HG02642 (cell line): ENCODE results near the gene YPEL2.
"Not testable (repeated sequence)": the region's sequence is repeated elsewhere in the genome, so short reads cannot be mapped to it uniquely, and the experiment has no call there.

Source experiments
- ATAC-seq: cut with Tn5 transposase; IDR thresholded peaks from one replicate; pipeline ENCODE4 v1.9.1; 2021; ENCODE audit warnings: mild to moderate bottlenecking; ENCODE audit not compliant: unreplicated experiment, poor library complexity

YPEL2 gene

DNA sequence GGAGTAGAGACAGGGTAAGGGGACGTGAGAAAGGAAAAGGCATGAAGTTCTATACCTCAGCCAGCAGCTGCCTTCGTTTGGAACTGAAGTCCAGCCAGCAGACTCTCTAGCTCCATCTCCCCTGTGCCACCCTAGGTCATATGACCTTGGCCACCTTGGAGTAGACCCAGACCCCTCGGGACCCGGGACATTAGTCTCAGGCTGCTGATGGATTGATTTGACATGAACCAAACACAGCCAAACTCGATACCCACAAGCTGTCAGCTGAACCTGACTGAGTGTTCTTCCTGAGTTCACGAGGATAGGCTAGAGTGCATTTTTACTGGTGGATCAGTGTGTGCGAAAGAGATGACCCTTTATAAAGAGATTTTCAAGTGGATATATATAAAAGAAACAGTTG, 68.5 kb downstream of the YPEL2 start:
- ATAC-seq = no peak

DNA sequence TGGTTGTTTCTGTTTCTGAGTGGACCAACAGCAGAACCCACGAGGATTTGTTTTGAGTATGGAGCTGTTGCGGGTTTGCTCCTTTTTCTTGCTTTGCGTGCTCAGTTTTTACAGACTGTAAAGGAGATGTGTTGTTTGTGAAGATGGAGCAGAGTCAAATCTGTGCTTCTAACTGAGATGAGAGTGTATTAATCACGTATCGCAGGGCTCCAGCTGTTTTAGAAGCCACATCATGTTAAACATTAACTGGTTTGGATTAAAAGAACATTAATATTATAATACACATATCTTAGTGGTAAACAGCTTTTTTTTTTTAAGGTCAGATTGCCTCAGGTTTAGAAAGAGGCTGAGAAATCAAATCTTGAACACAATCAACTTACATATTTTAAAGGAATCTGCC, 69.4 kb downstream of the YPEL2 start:
- ATAC-seq = no peak

DNA sequence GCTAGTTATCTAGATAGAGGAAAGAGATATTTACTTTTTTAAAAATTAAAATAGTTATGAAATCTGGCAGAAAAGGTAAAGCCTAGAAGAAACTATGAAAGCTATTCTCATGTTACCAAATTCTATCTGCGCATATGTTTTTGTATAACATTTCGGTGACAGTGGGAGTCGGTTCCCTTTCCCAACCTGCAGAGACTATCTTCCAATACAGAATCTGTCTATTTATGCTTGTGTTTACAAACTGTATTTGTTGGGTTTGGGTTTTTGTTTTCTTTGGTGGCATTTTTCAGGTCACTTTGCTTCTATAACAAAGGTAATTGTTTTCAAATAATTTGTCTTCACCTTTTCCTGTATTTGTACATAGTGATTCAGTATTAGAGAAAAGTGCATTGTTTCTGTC, 69.8 kb downstream of the YPEL2 start:
- no peak for ATAC-seq

DNA sequence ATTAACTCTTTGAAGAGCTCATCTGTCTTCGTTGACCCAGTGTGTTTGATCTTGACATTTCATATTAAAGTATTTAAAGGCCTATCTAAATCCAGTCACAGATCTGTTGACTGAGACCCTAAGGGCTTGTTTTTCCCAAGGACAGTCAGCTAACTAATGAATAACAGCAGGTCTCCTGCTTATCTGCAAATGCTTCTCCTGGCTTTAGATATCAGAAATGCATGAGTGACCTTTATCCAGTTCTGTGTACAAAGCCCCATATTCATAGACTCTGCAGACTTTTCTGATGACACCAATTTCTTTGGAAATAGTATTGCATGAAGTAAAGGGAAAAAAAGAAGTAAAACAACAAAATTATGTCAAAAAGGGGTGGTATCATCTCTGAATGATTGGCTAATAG, 70.3 kb downstream of the YPEL2 start:
- ATAC-seq = no peak

DNA sequence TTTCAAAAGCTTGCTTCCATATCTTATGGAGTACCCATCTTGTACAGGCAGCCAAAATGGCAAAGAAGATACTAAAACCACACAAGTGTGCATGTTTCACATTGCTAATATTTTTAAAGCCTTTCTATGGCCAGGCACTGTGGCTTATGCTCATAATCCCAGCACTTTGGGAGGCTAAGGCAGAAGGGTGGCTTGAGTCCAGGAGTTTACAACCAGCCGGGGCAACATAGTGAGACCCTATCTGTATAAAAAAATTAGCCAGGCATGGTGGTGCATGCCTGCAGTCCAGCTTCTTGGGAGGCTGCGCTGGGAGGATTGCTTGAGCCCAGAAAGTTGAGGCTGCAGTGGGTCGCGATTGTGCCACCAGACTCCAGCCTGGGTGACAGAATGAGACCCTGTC, 71.3 kb downstream of the YPEL2 start:
- ATAC-seq = no peak

DNA sequence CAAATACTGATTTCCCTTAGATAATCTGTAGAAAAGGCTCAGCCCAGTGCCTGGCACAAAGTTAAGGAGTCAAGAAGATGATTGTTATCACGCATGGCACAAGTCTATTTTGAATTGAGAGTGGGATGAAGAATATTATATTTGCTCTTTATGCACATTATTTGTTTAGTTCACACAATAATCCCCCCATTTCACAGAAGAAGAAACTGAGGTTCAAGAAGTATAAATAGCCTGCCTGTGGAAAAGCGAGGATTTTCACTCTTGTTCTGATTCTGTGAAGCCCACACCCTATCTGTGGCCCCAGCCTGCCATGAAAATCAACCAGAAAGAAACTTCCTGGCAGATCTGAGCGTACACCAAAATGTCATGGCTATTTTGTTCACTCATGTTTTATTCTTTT, 73.0 kb downstream of the YPEL2 start:
- no peak for ATAC-seq

DNA sequence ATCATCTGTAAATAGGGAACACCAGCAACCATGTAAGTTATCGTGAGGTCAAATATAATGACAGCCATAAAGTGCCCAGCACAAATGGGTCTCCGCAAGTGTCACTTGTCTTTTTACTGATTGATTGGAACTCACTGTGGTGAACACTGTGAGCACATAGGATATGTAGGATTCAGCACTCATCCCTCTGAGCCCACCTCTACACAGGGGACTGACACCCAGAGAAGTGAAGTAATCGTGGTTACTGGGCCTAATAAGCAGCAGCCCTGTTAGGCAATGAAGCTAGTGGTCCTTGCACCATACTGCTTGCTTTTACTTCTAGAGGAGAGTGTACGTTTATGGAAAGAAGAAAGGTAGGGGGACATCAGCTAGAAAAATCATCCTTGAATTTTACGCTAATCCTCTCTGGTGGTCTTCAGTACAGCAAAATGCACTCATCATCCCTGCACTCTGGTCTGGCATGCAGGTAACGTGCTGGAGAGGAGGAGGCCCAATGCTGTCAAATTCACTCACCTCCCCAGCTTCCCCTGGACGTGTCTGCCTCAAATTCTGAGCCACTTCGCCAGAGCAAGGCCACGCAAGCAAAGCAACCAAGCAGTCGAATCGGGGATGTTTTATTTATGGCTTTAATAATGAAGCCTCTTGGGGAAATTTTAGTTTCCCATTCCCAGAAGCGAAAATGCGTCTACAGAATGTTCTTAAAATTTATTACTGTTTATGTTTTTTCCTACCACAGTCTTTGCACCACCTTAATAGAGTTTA, 74.7 kb downstream of the YPEL2 start:
- ATAC-seq = no peak

DNA sequence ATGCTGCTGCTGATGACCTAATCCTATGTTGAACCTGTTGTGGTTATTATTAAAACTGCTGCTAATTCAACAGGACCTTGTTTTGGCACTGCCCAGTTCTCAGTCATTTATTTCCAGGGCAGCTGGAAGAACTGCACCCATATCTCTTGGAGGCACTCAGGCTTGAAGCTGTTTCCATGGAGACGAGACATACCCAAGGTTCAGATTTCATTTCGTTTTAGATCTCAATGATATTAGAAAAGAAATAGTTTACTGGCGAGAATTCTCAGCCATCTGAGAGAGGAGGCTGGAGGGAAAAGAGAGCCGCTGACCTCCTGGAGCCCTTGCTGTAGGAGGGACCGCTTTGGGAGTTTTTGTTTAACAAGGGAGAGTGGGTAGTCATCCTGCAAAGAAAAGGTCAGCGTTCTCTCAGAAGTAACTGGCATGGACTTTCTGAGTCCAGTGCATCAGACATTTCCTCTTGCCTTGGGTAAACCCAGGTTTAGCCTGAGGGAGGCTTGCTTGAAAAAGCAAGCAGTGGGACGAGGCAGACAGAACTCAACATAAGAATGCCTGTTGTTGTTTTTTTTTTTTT, 75.4 kb downstream of the YPEL2 start:
- ATAC-seq = no peak

DNA sequence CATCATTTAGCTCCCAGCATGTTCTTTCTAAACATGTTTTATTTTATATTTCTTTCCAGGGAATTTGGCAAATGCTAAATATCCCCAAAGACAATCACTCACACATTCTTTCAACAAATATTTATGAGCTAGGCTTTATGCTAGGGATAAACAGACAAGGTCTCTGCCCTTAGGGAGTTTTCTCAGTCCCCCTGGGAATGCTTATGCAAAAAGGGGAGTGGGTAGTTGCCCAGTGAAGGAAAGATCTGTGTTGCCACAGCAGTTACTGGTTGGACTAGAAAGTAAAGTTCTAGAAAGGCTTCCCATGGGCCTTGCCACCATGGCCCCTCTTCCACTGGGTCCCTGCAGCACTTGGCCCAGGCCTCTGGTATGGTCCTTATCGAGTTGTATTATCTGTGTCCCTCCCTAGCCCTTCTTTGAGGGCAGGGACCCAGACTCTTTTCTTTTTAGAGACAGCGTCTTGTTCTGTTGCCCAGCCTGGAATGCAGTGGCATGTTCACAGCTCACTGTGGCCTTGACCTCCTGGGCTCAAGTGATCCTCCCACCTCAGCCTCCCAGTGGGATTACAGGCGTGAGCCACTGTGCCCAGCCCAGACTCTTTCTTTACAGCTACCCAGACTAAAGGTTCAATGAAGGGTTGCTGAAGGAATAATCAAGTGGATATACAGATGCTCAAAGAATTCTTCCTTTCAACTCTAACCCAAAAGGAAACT, 78.0 kb downstream of the YPEL2 start:
- no peak for ATAC-seq

DNA sequence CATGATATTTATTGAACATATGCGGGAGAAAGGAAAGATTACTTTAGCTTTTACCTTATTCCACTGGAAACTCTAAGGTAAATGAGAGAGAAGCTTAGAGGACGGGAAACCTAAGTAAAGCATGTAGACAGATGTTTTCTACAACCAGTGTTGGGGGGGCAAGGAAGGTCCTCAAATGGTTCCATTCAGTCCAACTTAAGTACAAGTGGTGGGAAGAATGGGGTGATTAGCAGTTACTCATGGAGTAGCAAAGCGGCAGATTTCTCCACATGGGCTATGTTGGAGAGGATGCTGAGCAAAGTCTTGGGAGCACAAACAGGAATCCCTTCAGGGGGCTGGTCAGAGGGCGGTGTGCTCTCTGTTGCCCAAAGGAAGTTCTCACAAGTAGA, 78.6 kb downstream of the YPEL2 start:
- ATAC-seq = no peak

DNA sequence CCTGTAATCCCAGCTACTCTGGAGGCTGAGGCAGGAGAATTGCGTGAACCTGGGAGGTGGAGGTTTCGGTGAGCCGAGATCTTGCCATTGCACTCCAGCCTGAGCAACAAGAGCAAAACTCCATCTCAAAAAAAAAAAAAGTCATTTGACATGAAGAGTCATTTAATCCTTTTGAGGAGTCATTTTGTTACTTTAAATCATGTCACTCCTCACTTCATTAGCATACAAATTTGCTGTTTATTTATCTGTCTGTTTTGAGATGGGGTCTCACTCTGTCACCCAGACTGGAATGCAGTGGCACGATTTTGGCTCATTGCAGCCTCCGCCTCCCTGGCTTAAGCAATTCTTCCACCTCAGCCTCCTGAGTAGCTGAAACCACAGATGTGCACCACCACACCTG, 81.0 kb downstream of the YPEL2 start:
- not testable (repeated sequence) for ATAC-seq

DNA sequence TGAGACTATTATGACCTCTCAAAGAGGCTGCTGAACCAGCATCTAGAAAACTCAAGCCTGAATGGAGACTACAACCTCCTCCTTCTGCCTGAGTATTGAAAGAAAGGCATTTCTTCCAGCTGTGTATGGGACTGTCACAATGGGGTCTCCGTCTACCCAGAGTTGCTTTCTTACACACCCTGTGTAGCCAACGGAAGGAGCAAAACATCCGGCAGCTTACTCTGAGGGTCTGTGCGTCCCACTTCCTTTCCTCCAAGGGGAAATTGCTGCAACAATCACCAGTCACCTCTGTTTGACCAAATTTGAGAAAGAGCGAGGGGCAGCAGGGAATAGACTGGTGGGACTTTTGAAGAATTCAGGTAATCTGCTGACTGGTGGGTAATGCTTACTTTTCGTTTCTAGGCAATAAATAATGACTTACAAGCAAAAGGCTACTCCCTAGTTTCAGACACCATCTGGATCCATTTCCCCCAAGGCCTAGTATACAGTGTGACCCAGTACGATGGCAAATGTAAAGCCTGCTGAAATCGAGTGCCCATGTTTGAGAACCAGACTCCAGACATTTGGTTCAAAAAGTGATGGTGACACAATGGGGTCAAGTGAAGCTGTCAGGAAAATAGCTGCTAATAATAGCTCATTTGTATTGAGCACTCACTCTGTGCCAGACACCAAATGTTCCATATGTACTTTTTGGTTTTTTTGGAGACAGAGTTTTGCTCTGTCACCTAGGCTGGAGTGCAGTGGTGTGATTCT, 81.7 kb downstream of the YPEL2 start:
- ATAC-seq = no peak

DNA sequence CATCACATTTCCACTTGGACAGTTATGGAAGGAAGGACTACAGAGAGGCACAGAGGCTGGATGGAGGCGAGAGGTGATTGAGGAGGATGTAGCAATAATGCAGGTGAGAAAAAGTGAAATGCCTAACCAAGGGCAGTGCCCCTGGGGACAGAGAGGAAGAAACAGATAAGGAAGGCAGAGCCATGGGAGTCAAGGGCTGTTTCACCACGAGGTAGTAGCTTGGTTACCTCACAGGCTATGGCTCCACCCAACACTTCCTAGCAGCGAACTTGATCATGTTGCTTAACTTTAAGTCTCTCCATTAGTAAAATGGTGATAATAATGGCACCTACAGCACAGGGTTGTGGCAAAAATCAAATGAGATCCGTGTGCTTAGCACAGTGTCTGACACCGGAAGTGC, 83.9 kb downstream of the YPEL2 start:
- no peak for ATAC-seq

DNA sequence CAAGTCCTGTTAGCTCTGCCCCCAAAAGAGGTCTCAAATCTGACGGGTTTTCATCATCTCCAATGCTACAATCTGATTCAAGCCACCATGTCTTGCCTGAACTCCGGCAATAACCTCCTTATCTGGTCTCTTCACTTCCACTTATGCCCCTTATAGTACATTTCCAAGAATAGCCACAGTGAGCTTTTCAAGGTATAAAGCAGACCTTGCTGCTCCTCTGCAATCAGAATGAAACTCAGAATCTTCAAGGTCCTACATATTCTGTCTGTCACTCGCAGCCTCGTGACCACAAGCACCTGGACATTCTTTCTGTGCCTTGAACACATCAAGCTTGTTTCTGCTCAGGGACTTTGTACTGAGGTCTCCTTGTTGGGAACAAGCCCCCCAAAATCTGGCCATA, 84.7 kb downstream of the YPEL2 start:
- no peak for ATAC-seq

DNA sequence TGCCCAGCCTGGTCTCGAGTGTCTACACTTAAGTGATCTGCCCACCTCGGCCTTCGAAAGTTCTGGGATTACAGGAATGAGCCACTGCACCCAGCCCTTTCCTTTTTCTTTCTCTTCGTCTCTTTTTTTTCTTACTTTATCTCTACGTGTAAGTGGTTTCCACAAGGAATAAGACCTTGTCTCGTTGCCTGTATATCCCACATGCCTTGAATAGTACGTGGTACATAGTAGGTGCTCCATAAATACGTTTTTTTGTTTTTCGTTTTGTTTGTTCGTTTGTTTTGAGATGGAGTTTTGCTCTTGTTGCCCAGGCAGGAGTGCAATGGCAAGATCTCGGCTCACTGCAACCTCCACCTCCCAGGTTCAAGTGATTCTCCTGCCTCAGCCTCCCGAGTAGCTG, 86.0 kb downstream of the YPEL2 start:
- no peak for ATAC-seq

DNA sequence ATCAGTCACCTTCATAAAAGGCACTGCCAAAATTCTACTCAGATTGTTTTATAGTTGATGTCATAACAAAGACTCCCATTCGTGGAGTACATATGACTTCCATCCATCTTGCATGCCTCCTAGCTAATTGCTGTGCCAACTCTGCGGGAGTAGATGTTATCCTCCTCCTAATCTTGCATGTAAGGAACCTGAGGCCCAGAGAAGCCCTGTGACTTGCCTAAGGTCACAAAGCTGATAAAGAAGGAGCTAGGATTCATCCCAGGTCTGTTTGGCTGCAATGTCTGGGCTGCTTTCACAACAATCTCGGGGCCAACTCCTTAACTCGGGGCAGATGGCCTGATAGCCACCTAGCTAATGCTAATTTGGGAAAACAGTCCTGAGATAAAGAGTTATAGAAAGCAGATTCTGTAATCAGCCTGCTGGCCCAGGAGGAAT, 87.3 kb downstream of the YPEL2 start:
- ATAC-seq = no peak

DNA sequence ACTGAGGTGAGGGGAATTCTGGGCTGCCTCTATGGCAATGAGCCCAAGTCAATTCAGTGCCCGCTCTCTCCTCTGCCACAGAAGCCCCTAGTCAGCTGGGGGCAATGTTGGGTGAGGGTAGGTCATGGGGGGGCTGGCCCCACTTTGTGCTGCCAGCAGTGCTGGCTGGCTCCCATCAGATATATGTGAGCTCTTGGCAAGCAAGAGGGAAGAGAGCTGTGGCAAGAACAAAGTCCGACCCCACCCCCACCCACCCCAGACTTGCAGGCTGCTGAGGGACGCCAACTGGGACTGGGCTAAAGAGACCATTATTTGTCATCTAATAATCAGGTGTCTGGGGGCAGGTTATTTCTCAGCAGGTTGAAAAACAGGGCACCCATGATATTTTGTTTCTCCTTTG, 89.4 kb downstream of the YPEL2 start:
- no peak for ATAC-seq

DNA sequence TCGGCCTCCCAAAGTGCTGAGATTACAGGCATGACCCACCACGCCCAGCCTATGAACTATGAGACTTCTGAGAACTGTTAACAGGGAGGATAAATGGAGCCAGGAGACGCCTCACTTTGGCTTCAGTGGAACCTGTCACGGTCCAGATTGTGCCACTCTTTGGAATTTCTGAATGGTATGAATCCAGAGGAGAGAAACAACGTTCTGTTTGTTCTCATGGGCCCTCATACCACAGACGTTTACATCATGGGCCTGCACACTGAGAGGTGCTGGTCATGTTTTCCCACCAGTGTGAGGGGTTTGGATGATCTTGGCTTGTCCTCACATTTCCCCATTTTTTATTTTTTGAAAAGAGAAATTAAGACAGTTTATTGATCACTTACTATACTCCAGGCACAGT, 90.3 kb downstream of the YPEL2 start:
- ATAC-seq = no peak

DNA sequence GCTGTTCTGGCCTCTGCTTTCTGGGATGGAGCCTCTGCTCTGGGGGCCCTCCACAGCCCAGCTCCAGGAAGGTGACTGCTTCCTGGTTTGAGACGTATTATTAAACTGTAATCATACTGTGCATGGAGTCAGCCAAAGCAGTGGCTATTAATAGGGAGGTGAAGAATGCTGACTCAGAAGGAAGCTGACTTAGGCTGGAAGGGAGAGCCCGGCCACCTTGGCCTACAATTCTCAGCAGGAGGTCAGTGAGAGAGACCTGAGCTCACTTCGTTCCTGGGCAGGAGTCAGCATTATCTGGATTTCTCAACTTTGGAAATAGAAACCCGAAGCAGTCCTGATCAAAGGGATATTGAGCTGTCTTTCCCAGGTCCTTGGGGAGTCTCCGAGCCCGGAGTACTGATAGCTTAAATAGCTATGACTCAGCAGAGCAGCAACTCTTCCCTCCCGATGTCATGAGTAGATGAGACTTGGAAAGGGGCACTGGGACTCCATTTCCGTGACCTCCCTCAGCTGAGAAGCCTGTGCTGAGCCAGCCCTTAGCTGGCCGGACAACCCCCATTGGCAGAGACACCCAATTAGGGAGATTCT, 91.8 kb downstream of the YPEL2 start:
- no peak for ATAC-seq

DNA sequence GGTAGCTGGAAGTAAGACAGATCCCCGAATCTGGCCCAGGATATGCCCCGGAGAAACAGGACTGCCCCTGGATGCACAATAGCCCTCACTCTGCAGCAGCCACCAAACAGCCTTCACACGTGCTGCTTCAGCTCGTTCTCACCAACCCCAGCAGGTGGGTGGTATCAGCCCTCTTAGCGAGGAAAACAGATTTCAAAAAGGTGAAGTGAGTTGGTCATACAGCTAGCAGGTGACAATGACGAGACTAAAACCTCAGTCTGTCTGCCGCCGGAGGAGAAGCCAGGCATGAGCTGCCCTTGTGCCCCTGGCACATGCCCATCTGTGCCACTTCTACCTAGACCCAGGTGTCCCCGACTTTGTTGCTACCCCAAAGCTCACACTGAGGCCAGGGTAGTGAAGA, 92.4 kb downstream of the YPEL2 start:
- ATAC-seq = no peak

DNA sequence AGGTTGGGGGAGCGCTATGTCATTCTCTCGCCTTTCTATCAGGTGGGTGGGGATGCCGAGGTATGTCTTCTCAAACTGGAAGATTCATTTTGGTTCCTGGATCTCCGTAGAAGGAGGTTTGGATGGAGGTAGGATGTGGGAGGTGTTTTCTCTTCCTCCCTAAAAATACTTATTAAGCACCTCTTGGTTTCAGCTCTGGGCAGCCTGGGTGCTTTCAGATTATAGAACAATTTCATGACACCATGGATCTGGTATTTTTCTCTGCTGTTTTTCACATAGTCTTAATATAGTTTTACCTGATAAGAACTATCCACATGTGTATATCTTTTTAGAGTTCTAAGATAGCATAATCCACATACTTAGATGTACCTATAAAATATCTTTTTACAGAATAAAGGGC, 92.9 kb downstream of the YPEL2 start:
- ATAC-seq = no peak
